SIG-M5 treated with dmso at 0.1 percent for 504 hours (cell line): ENCODE data around the gene FADS6.
"Not testable (repeated sequence)": the region's sequence is repeated elsewhere in the genome, so short reads cannot be mapped to it uniquely, and the experiment has no call there.

ENCODE experiments used
- DNase-seq: peaks from one replicate; lab custom pipeline; 2025; ENCODE audit not compliant: unreplicated experiment; lab: John Stamatoyannopoulos, UW

The FADS6 gene

DNA sequence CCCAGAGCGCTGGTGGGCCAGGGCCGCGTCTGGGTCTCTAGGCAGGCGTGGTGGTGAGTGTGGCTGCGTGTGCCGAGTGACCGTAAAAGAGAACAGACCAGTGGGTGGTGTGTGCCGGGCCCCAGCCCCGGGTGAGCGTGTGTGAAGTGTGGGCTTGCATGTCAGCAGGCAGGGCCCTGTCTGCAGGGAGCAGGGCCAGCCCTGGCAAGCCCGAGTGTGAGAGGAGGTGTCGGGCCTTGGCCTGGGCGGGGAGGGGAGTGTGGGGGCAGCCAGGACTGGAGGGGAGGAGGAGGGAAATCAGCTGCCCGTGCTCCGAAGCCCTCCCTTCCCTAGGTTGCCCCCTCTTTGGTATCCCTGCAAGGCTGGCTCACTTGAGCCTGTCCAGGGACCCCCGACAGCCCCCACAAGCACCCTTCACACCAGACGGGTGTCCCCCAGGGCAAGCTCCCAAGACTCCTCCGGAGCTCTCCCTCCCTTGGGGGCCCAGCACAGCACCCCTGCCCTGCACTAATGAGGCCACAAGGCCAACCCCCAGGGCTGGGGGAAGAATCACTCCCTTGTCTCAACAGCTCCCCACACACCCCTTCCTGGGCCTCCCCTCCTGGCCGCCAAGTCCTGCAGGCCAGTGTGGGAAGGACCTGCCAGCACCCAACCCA is 27.7 kb upstream of the FADS6 start:
- no peak for DNase-seq

DNA sequence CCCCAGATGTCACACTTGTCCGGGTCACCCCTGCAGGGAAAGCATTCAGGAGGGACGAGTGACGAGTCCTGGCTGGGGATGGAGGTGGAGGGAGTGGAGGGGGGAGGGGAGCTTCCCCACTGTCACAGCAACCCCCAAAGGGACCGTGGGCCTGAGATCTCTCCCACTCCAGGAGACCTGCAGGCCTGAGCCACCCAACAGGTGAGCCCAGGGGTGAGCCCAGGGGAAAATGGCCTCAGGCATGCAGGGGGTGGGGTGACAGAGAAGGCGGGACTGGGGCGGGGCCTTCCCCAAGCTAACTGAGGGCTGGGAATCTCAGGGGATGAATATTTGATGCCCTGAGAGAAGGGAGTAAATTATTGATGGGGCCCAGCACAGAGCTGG is 27.2 kb upstream of the FADS6 start:
- DNase-seq, result no peak

GRCh38 chr17:74920306-74920620 is 26.8 kb upstream of the FADS6 start:
- DNase-seq, result no peak

DNA sequence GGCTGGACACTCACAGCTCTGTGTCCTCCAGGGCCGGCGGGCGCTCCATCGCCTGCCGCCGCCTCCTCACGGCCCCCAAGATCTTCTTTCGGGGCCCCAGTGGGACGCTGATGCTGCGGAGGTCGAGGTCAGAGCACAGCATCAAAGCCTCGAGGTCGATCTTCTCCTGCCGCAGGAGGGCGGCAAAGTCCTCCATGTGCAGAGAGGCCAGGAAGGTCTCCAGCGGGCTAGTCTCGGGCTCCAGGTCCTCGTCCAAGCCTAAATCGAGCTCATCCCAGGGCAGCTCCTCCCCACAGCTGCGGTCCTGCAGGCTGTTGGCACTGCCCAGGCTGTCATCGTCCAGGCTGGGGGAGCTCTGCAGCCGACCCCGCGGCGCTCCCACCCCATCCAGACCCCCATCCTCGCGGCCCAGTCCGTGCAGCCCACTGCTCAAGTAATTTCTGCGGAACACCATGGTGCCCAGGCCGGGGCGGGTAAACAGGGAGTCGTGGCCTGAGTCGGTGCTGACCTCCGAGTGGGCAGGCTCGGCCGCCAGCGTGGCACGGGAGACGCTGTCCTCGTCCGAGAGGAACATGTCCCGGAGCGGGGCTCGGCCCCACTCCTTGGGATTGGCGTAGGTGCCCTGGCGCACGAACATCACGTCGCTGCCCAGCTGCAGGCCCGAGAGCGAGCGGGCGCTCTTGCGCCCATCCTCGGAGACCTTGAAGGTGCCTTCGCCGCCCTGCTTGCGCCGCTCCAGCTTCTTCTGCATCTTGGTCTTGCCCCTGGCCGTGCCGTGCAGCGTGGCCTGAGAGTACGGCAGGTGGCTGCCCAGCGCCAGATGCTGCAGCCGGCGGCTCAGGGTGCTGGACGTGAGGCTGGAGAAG is 26.2 kb upstream of the FADS6 start:
- DNase-seq, result no peak

DNA sequence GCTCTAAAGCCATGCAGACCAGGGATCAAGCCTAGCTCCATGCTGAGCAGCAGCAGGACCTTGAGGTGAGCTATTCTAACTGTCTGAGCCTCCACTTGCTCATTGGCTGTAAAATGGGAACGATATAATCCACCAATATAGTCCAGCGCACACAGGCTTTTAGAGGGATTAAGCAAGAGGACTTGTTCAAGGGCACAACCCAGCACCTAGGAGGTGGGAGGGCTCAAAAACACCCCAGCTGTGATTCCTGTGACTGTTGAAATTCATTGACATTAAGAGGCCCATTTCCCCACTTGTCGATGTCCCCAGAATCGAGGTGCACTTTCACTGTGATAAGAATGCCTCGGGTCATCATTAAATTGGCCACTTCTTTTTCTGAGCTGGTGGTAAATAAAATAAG is 25.5 kb upstream of the FADS6 start:
- DNase-seq, result peak; percentile 38

DNA sequence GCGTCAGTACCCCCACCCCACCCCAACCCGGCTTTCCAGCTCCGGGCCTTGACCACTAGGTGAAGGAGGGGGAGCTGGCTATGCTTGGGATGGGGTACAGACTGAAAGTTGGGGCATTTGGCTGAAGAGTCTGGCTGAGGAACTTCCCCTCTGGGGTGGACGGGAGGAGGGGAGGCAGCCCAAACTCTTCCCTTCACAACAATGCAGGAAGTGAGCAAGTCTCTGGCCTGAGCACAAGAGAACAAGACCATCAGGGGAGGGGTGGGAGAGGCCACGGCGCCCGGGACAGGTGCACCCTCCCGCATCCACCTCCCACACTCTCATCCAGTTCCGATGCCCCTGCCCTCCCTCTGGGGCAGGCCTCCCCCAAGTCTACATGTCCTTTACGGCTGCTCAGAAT is 24.0 kb upstream of the FADS6 start:
- DNase-seq, result peak; percentile 21

GRCh38 chr17:74916851-74917199 is 23.4 kb upstream of the FADS6 start:
- no peak for DNase-seq

DNA sequence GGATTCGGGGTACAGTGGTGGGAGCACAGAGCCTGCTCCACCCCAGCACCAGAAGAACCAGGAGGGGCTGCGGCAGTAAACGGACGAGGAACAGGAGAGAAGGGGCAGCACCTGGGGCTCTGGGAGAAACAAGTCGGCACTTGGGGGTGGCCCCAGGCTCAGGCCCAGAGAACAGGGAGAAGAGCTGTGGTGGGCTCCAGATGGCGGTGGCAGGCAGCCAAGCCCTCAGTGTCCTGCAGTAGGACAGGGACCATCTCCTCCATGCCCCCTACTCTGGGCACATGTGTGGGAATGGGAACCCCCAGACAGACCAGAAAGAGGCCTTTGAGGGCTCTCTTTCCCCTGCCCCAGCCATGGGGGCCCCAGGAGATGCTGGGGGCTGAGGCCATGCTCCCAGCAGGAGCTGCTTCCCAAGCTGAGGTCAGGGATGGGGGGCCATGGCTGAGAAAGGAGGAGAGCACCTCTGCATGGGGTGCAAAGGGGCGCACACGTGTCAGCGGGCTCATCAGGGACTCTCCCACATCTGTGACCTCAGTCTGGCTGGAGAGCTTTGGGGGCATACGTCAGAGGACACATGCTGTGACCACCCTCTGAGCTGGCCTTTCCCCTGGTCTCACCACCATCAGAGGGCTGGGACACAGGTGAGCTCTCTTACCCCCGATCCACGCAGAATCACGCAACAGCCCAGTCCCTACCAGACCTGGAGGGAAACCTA is 22.9 kb upstream of the FADS6 start:
- no peak for DNase-seq

DNA sequence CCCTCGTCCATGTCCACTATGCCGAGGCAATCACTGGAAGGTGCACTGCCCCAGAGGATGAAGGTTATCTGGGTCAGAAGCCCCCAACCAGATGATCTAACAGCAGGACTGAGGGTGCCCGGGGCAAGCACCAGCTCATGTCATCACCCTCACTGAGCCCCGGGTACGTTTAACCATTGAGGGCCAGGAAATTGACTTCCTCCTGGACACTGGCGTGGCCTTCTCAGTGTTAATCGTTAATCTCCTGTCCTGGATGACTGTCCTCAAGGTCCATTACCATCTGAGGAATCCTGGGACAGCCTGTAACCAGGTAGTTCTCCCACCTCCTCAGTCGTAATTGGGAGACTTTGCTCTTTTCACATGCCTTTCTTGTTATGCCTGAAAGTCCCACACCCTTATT is 18.0 kb upstream of the FADS6 start:
- DNase-seq, result not testable (repeated sequence)

DNA sequence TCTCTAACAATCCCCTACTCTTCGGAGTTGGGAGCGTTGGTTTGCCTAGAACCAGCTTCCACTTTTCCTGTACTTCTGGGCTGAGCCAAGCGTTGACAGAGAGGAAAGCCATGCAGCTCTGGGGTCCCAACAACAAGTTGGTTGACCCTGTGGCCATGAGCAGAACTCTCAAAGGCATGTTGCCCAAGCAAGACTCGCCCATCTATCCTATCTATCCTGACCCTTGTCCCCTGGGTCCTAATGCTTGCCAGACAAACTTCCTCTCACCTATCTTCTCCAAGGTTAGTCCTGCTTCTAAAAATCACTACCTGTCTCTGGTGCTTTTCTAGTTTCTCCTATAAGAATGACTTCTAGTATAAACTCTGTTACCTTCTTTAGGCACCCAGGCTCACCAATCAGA is 15.7 kb upstream of the FADS6 start:
- DNase-seq, result not testable (repeated sequence)

DNA sequence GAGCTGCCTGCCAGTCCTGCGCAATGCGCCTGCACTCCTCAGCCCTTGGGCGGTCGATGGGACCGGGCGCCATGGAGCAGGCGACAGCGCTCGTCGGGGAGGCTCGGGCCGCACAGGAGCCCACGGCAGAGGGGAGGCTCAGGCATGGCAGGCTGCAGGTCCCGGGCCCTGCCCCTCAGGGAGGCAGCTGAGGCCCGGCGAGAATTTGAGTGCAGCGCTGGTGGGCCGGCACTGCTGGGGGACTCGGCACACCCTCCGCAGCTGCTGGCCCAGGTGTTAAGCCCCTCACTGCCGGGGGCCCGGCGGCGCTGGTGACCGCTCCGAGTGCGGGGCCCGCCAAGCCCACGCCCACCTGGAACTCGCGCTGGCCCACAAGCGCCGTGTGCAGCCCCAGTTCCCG is 13.6 kb upstream of the FADS6 start:
- DNase-seq, result no peak

- DNase-seq, result not testable (repeated sequence)
Observed at GRCh38 chr17:74906214-74906793, 12.9 kb upstream of the FADS6 start.

DNA sequence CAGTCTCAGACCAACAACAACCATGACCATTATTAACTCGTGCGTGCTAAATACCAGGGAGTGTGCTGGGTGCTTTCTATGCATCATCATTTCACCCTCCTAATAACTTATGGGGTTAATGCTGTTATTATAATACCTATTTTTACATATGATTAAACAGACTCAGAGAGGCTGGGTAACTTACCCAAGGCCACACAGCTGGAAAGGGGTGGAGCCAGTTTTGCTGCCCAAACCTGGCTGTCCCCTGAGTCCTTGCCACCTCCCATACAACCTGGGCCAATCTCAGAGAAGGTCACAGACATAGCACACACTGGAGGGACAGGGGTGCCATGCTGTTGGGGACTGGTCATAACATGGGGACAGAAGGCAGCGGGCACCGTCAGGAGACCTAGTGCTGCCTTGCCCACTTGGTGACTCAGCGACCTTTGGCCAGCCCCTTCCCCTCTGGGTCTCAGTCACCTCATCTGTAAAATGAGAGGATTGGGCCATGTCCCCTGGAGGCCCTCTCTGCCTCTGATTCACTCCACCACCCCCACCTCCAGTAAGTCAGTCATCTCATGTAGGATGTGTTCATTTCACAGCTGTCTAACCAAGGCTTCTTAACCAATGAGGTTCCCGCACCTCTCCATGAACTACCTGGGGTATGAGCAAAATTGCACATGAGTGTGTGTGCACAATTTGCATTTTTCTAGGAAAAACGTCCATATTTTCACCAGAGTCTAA is 11.4 kb upstream of the FADS6 start:
- DNase-seq, result no peak

DNA sequence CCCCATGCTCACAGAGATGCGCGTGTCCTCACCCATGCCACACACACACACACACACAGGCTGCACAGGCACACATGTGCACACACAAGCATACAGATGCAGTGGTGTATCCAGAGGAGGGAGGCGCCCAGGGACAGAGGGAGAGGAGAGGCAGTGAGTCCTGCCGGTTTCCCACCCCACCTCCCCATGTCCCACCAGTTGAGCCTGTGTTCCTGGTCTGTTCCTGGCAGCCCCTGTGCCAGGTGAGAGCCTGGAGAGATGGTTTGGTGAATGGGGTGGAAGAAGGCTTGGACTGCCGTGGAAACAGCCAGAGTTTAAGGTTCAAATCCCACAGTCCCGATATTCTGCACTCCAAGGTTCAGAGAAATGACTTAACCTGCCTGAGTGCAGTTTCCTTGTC is 10.2 kb upstream of the FADS6 start:
- no peak for DNase-seq

- no peak for DNase-seq
Observed at GRCh38 chr17:74903034-74903433, 9.6 kb upstream of the FADS6 start.

GRCh38 chr17:74901353-74902135 is 8.1 kb upstream of the FADS6 start:
- DNase-seq, result no peak

DNA sequence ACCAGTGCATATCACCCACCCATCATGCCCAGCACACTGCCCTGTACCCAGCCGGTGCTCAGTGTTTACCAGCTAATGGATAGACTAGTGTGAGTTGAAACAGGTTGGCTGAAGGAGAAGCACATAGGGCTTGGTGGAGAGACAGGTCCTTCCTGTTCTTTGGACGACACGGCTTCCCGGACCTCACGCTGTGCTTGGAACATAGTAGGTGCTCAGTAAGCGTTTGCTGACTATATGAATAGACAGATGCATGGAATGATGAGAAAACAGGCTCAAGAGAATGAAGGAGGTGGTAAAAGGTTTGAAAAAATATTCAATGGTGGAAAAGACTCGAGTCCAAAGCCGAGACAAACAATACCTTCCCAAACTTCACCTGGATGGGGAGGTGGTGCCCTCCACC is 6.8 kb upstream of the FADS6 start:
- DNase-seq, result no peak

DNA sequence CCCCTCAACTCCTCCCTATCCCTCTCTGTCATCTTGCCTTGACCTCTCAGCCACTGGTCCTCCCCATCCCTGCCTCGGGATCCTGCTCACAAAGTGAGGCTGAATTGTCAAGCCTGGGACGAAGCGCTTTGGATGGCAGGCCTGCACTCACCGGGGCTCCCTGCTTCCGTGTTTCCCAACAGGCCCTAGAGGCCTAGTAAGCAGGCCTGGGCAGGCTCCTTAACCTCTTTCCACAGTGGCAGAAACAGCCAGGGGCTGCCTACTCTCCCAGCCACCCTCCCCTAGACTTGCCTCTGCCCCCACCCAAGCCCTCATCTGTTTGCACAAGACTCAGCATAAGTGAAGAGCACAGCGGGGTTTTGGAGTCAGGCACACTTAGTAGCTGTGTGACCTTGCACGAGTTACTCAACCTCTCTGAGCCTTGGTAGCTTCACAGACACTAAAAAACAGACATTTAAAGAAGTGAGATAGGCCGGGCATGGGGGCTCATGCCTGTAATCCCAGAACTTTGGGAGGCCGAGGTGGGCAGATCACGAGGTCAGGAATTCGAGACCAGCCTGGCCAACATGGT is 5.0 kb upstream of the FADS6 start:
- no peak for DNase-seq

DNA sequence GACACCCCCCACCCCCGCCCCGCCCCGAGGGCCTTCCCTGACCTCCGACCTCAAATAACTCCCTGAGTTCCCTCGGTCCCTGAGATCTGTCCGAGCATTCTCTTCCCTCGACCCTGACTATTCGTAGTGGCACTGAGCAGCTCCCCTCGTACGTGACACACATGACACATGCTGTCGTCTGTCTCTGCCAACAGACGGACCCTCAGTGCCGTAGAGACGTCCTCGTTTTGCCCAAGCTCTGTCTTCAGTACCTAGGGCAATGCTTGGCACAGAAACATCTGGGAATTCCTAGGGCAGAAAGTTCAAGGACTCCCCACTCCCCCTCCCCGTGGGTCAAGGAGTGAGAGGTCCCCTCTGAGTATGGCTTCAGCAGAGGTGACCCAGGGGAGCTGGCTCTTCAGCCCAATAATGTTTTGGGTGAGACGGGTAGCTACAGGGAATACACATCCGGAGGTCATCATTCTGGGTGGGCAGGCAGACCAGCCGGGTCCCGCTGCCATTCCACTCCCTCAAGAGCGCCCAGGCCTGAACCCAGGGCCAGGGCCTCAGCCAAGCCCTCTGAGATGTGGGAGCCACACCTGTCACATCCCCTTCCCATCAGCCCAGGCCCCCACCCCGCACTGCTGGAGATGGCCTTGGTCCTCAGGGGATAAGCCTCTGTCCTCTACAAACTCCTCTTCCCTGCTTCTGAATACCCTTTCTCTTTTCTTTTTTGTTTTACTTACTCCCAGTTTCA is 671 bp upstream of the FADS6 start:
- no peak for DNase-seq
